Measurements from ENCODE around the gene TMED8.
"Not testable (repeated sequence)": the region's sequence is repeated elsewhere in the genome, so short reads cannot be mapped to it uniquely, and the experiment has no call there.

Gene TMED8

DNA sequence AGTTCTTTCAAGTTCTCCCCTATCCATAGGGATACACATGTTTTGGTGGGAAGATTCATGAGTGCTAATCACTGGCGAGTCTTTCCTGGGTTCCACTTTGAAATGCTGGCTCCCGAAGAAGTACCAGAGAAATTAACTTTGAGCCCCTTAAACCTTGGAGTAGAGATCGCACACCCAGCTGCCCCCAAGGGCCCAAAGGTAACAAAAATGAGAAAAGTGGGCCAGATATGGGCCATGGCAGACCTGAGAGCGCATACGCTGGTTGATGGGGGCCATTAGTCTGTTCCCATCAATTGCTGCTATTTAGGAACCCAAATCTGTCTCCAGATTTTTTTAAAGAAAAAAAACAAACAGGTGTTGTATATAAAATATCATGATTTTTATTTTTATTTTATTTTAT, 53.9 kb downstream of the TMED8 start:
- no peak for DNase-seq (ENCODE audit: low read depth, low spot score)

DNA sequence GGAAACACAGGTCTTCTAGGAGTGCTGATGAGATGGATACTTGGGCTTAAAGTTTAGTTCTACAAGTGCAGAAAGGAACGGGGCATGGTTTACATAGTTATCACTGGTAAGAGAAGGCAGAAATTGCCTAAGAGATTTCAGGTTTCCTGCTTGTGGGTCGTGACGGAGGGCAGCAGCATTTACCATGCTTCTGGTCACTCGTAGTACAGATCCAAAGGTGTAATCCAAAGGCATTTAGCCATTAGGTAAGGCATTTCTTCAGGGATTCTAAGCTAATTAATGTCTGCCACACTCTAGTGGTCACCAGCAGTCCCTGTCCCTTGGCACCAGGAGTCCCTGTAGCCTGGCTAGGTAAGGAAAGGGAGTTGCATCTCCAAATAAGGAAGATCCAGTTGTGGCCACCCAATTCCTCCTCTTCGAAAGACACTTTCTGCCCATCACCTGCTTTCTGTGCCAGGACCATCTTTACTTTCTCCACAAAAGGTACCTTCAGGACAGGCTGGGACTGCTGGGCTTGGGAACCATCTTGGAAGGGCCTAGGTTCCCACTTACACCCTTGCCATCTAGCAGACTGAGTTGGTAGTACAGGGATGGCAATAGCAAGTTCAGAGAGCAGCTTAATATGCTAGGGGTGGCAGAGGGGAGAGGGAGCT, 54.5 kb downstream of the TMED8 start:
- no peak for DNase-seq (ENCODE audit: low read depth, low spot score)

DNA sequence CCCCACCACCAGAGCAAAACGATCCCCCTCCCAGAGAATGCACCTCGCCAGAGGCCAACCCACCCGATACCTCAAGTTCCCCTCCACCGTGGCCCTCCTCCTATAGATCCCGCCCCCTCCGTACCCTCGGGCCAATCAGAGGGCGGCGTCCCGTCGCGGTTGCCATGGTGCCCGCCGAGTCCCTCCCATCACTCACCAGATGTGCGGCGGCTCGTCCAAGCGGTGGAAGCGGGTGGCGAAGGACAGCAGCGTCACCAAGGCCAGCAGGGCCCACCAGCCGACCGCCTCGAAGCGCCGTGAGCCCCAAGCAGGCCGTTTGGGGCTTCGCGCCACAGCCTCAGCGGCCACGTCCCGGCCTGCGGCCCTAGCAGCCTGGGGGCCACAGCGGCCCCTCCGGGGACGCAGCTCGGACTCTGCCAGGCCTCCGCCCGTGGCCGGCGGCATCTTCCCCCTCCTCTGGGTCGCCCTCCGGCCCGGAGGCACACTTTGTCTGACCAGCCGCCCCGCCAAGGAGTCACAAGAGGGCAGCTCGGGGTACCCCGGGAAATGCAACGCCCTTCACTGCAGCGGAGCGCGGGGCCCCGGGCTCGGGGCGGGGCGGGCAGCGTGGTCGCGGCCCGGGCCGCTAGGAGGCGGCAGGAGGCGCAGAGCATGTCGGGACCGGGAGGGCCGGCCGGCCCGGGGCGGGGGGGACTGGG, 56.5 kb downstream of the TMED8 start, which contains the start of gene POMT2:
Gene POMT2, minus strand, starts transcription at position 646 of the 698 bp plus-strand sequence. Its CDS starts 202 bp downstream, at position 444.
- peak; percentile 96 for DNase-seq (ENCODE audit: low read depth, low spot score)

DNA sequence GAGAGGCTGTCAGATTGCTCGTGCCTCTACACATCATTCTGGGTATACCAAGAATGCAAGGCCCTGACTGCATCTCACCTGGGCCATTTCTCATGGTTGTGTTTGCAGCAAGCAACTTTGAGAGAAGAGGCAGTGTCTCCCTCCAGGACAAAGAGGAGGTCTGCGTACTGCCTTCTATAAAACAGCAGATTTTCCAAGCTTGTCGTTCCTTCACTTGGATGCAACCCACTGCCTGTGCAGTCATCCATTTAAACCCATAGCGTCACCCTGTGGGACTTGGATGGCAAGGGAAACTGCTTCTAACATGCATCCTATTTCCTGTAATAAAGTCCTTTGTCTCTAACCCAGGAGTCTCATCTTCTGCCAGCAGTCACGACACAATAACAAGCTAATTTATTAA, 57.5 kb downstream of the TMED8 start:
- DNase-seq (ENCODE audit: low read depth, low spot score): no peak

DNA sequence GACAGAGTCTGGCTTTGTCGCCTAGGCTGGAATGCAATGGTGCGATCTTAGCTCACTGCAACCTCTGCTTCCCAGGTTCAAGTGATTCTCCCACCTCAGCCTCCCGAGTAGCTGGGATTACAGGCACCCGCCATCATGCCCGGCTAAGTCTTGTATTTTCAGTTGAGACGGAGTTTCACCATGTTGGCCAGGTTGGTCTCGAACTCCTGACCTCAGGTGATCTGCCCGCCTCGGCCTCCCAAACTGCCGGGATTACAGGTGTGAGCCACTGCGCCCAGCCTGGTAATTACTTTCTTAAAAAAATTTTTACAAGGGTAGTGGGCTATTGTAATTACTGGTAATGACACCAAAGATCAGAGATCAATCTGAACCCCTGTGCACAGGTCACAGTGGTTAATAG, 58.1 kb downstream of the TMED8 start:
- DNase-seq (ENCODE audit: low read depth, low spot score): not testable (repeated sequence)

DNA sequence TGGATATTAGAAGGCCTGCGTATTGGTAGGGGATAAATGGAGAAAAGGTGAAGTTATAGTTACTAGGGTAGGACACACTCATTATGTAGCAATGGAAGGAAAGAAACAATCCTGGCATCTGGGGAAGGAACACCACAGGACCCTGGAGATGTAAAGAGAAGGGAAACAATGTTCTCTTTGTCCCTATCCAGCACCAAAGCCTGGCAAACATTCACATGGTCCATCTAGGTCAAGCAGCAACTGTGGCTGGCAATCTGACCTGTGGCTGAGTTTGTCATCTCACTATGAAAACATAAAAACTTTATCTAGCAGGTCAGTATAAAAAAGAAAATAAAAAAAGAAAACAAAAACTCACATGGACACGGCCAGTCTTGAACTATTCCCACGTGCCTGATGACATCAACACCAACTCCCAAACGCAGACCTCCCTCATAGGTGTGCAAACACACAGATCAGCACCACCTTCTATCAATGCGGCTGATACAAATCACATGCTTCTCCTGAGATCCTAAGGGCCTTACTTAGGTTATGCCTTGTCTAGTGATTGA, 58.8 kb downstream of the TMED8 start:
- DNase-seq (ENCODE audit: low read depth, low spot score): no peak

DNA sequence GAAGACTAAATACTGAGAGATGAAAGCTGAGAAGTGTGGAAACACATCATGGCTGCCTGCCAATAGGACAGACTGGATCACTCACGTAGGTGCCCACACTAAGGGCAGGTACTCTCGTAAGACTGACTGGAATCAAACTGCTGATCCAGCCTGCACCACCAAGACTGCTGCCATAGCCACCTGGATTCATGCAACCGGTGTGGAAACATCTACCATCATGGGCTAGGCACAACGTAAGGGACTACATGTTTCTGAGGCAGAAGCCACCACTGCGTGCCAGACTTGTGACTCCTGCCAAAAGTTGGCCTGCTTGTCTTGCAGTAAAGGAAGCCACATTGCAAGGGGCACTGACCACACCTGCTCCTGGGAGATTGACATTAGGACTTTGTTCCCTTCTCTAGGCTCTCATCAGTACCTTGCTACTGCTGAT, 60.0 kb downstream of the TMED8 start:
- no peak for DNase-seq (ENCODE audit: low read depth, low spot score)

DNA sequence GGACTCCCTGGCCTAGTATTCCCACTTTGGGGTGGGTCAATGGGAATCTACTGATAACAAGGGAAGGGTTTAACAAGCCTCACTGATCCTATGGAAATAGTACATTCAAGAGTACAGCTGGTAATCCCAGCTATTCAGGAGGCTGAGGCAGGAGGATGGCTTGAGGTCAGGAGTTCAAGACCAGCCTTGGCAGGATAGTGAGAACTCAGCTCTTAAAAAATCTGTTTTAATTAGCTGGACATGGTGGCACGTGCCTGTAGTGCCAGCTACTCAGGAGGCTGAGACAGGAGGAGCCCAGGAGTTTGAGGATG, 60.7 kb downstream of the TMED8 start:
- no peak for DNase-seq (ENCODE audit: low read depth, low spot score)

DNA sequence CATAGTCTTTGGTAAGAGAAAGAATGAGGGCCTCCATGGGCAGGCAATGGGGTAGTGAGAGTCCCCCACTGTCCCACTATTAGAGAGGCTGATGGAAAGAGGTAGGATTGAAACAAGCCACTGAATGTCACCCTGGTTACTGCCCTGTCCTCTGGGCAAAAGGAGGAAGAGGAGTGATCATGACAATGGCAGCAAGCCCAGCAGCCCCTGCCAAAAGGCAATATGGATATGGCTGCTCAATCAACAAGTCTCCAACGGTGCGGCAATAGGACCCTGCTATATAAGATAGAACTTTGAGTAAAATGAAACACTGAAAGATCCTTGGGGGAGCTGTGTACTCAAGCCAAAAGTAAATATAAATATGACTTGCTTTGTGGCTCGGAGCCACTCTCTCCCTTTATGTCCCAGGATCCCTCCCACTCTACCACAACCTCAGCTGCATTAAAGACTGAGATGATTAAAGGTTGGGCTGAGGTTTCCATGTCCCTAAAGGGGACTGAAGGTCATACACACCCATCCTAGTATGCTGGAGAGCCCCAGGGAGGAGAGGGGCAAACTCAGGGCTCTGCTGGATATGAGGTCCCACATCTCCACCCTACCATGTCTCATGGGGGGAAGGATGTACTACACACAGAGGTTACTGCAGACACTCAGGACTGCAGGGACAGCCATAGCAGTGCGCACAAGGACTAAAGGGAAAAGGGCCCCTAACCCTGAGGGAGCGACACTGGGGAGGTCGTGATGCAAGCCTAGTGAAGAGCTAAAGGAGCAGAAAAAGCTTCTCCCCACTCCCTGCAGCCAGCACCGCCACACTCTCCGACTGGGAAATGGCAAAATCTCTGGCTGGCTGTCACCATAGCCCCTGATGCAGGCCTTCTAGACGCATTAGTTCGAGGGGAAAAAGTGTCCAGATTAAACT, 62.1 kb downstream of the TMED8 start:
- no peak for DNase-seq (ENCODE audit: low read depth, low spot score)

DNA sequence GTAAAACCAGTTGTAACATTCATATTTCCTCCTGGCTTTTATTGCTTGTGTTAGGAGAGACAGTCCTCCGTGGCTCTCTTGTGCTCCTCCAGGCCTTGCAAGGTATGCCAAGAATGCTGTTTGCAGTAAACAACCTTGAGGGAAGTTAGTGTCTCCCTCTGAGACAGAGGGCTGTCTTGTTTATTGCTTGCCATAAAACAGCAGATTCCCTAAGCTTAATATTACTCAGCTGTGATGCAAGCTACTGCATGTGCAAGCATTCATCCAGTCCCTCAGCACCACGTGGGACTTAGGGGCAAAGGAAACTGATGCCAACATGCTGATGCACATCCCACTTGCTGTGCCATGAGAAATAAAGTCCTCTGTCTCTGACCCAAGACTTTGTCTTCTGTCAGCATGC, 62.9 kb downstream of the TMED8 start:
- DNase-seq (ENCODE audit: low read depth, low spot score): peak; percentile 46

DNA sequence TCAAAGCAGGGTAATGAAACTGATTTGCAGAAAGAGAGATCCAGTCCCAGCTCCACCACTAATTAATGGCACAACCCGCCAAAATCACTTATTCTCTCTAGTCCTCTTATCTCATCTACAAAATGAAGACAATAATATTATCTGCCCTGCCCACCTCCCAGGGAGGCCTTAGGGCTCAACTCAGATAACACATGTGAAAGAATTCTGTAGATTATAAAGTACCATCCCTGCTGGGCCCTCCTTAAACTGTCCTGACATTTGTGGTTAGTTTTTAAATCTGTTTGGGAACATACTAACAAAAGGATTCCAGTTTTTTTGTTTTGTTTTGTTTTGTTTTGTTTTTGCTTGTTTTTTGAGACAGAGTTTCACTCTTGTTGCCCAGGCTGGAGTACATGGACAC, 63.5 kb downstream of the TMED8 start:
- DNase-seq (ENCODE audit: low read depth, low spot score): no peak

DNA sequence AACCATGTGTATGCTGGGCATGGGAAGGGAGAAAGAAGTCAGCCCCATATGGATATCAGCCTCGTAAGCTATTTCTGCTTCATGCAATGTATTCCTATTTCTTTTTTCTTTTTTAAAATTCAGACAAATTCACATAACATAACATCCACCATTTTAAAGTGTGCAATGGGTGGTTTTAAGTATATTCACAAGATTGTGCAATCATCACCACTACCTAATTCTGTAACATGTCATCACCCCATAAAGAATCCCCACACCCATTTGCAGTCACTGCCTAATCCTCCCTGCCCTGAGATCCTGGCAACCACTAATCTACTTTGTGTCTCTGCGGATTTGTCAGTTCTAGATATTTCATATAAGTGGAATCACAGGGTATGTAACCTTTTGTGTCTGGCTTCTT, 65.7 kb downstream of the TMED8 start:
- DNase-seq (ENCODE audit: low read depth, low spot score): no peak

DNA sequence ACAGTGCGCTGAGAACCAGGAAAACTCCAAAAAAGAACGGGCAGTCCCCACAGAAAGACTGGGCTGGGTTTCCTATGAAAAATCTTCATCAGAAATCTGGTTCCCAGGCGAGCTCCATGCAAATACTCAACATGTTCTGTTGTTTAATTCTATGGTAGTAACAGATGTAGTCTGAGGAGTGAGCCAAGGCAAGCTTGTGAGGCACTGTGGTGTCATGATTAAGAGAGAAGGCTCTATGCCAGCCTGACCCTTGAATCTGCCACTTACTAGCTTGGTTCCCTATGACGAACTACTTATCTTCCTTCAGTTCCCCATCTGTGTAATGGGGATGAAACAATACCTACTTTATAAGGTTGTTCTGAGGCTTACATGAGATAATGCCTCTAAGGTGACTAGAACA, 66.9 kb downstream of the TMED8 start:
- DNase-seq (ENCODE audit: low read depth, low spot score): no peak

DNA sequence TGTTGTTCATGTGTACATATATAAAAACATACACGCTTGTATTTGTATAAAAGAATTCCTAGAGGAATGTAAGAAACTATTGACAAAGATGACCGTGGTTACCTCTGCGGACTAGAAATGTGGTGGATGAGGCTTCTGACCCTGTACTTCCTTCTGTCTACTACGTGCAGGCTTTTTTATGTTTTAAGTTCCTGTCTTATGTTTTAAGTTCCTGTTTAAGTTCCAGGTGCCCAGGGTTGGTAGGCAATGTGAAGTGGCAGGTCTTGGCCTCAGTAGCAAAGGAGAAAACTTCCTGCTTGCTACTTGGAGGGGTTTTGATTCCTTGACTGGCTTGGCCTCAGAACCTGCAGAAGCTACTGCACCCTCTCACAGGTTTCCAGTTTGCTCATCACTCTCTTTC, 67.8 kb downstream of the TMED8 start:
- DNase-seq (ENCODE audit: low read depth, low spot score): no peak

DNA sequence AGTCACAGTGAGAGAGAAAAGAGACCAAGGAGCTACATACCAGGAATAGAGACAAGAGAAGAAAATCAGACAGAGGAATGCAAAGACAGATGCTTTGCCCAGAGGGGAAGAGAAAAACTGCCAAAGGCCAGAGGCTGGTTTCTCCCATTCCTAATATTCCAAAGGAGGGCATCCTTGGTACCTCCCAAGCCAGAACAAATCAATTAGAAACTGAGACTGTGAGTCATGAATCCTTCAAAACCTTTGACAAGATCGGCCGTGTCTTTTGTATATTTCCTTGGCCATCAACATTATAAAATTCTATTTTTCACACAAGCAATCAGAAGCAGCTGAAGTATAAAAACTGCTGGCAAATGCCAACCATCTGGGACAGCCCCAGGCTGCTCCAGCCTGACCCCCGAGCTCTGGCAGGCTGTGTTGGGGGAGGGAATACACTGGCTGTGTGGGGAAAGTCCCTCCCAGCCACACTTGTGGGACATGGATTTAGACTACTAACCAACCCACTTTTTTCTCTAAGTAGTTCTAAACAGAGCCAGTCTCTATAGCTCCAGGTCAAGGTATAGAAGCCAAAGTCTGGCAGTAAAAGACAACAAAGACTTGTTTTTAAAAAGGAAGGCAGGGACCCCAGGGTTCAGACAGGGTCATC, 69.9 kb downstream of the TMED8 start:
- peak; percentile 65 for DNase-seq (ENCODE audit: low read depth, low spot score)

DNA sequence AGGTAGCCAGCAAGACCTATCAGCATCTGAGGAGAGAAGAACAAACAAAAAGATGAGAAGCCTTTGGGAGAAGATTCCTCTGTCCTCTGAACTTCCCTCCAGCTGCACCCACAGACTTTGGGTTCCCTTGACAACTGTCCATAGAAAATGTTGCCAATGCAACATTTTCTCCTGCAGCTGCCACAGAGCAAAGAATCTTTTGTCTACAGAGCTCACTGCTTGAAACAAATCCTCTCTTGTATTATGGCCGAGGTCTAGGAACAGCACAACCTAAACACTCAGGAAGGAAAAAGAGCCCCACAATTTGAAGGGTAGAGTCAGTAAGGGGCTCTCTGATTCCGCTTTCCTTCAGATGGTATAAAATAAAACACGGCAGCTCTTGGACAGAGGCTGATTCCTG, 70.5 kb downstream of the TMED8 start:
- no peak for DNase-seq (ENCODE audit: low read depth, low spot score)

DNA sequence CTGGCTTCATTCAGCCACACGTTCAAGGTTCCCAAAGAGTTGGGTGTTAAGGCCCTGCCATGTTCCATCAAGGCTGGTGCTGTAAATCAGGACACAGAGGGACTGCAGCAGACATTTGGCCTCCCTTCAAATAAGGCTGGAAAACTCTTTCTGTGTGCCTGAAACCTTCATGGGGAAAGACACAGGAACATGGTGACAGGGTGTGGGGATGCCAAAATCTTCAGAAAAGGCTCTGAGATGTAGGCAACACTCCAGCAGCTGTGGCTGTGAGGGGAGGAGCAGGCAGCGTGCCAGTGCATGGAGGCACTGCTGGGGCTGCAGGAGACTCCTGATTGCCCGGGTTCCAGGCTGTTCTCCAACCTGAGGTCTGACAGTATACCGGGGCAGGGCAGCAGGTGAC, 71.2 kb downstream of the TMED8 start:
- DNase-seq (ENCODE audit: low read depth, low spot score): no peak

DNA sequence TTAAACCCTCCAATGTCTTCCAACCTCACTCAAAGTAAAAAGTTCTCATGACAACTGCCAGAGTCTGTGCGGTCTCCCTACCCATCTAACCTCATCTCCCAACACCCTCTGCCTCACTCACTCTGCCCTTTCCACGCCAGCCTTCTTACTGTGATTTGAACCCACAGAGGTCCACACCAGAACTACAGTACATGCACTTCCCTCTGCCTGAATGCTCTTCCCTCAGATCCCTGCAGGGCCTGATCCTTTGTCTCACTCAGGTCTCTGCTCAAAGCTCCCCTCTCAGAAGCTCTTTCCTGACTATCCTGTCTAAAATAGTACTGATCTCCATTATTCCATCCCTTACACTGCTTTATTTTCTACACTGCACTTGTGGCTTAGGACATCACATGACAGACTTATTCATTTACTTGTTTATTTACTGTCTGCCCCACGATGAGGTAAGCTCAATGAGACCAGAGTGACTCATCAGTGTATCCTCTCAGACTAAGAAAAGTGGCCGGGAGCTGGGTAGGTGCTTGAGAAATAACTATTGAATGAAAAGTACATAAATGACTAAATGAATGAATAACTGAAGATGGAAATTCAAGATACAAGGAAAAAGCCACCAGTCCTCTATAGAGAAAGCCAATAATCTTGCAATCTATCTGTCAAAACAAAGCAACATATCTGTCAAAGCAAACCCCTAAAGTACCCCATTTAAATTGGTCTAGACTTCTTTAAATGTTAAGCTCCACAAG, 73.3 kb downstream of the TMED8 start:
- DNase-seq (ENCODE audit: low read depth, low spot score): peak; percentile 92

DNA sequence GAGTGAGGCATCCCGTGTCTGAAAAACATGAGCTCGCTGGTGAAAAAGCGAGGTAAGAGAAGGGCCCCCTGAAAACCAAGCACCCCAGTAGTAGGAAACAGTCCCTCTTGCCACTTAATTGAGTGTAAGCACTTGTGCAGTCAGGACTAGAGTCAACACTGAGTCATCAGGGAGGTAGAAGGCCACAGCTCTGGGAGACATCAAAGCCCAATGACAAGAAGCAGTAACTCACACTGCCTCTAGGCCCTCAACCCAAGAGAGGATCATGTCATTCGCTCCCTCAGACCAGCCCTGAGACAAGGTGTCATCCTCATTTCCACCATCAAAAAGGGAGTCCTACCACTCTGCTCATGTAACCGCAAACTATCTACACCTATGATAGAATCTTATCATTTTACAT, 74.0 kb downstream of the TMED8 start:
- peak; percentile 52 for DNase-seq (ENCODE audit: low read depth, low spot score)

DNA sequence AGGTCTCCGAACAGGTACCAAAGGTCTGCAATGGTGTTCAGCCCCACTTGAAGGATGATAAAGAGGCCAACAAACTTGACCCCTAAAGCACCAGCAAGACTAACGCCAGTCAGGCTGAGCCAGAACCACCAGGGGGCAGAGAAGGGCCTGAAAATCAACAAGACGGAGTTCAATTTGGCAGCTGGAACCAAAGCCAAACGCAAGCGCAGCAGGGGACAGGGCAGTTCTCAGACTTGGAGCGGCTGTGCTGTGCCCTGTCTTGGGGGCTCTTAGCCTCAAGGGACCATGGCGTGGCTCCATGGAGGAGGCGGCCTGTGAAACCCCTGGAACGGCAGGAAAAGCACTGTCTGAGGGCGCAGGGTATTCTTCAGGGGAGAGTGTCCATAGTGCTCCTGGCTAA, 75.8 kb downstream of the TMED8 start:
- DNase-seq (ENCODE audit: low read depth, low spot score): peak; percentile 92

DNA sequence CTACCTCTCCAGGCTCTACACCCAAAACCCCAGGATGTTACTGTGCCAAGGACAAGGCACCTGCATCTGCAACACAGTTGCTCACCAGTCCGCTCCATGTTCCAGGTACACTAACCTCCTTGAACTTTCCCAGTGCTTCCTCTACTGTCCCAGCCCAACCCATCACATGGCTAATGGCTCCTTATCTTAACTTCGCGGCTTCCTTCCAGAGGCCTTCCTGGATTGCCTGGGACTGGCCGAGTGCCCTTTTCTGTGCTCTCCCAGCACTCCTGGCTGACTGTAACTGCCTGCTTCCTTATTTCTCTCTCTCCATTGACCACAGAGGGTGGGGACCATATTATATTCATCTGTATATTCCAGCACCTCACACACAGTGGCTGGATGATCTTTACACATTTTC, 77.1 kb downstream of the TMED8 start:
- DNase-seq (ENCODE audit: low read depth, low spot score): no peak
